T-helper 2 cell treated with Interferon-gamma antibody and Interleukin-4, amounts not matched to agents 5 μg/mL and 100 μg/mL, for 36 hours (primary cell): ENCODE measurements around the gene RGS7BP.

Source experiments
- DNase-seq: peaks from one replicate; pipeline ENCODE4 v3.0.0; 2021; ENCODE audit warnings: low spot score
- H3K27ac Mint-ChIP-seq: one replicate; pipeline ENCODE4 v1.8.0; 2021; ENCODE audit warnings: mild to moderate bottlenecking, mixed read lengths
- H3K27me3 Mint-ChIP-seq: one replicate; pipeline ENCODE4 v1.8.0; 2021; ENCODE audit warnings: low read depth, mixed read lengths
- H3K36me3 Mint-ChIP-seq: one replicate; pipeline ENCODE4 v1.8.0; 2021; ENCODE audit warnings: low read depth, mixed read lengths
- H3K4me1 Mint-ChIP-seq: one replicate; pipeline ENCODE4 v1.8.0; 2021; ENCODE audit warnings: low read depth, mixed read lengths
- H3K4me3 Mint-ChIP-seq: one replicate; pipeline ENCODE4 v1.8.0; 2022; ENCODE audit warnings: mild to moderate bottlenecking, moderate library complexity, mixed read lengths
- H3K9me3 Mint-ChIP-seq: one replicate; pipeline ENCODE4 v1.8.0; 2021; ENCODE audit warnings: mixed read lengths

RGS7BP gene

DNA sequence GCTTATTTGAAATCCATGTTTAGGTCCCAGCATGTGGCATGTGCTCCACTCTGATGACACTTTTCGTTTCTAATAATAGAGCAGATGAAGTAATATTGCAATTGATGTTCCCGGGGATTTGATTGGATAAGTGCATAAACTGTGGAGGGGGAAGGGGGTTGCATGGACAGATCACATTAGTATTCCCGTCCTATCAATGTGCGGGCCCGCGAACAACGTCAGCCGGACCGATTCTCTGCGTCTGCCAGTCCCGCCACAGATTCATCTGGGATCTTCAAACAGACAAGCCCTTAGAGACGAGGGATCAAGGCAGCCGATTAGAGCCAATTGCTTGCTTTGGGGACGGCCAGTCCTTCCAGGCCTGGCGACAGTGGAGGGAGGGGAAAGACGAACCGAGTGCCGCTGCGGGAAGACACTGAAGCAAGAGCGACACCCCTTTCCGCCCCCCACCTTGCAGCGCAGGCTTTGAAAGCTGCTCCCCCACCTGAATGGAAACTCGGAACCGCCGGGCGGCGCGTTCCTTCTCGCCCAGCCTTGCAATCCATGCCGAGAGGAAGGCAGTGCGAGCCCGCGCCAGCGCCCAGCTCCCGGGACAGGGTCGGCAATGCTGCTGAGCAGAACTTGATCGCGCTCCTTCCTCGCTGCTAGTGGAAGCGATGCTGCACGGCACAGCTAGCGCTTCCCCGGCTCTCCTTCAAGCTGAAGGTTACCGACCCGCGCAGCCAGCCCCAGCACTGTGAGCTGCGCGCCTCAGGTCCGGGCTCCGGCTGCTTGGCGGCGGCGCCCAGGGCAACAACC, at the start of gene RGS7BP:
Gene RGS7BP (plus strand): TSS at position 247 of the 798 bp plus-strand sequence. CDS start 610 bp downstream, outside the sequence.
- peaks cover 38% of the 10 kb centered on the region for H3K27me3 Mint-ChIP-seq
- DNase-seq: no peak
- no peak within 1 kb of the TSS for H3K4me3 Mint-ChIP-seq
- H3K27ac Mint-ChIP-seq: no peak within 1 kb of the TSS
- H3K9me3 Mint-ChIP-seq: no peaks in the 10 kb centered on the region
- no peaks in the 10 kb centered on the region for H3K36me3 Mint-ChIP-seq
- no peaks in the 10 kb centered on the region for H3K4me1 Mint-ChIP-seq

- H3K4me1 Mint-ChIP-seq: no peaks in the 10 kb centered on the region
- no peaks in the 10 kb centered on the region for H3K27me3 Mint-ChIP-seq
- H3K9me3 Mint-ChIP-seq: peaks cover 5% of the 10 kb centered on the region
- no peak for DNase-seq
- no peak overlapping the region for H3K4me3 Mint-ChIP-seq
- H3K27ac Mint-ChIP-seq: no peak overlapping the region
- H3K36me3 Mint-ChIP-seq: no peaks in the 10 kb centered on the region
Measured at GRCh38 chr5:64457846-64458245, 48.0 kb upstream of the RGS7BP start.

DNA sequence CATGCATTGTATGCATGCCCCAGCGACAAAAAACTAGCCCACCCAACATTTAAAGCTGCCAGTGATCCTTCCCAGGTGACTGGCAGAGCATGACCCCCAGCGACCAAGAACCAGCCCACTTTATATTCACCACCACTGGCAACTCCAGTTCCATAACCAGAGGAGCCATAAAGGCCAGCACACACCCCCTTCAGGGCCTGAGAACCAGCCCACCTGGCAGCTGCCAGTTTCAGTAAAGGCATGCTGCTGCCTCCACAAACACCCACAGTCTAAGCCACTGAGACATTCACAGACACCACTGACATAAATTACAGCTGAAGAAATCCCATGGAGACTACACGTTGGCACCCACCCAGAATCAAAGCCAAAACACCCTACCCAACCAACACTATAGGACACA, 46.9 kb upstream of the RGS7BP start:
- Mint-ChIP-seq H3K9me3 (peaks cover 5% of the 10 kb centered on the region), H3K4me3 (no peak overlapping the region), H3K36me3 (no peaks in the 10 kb centered on the region), H3K27me3 (no peaks in the 10 kb centered on the region), H3K4me1 (no peaks in the 10 kb centered on the region), H3K27ac (no peak overlapping the region)
- DNase-seq: no peak

GRCh38 chr5:64462391-64462790, 43.4 kb upstream of the RGS7BP start:
- no peak for DNase-seq
- Mint-ChIP-seq H3K4me1 (no peaks in the 10 kb centered on the region), H3K36me3 (no peaks in the 10 kb centered on the region), H3K9me3 (peaks cover 5% of the 10 kb centered on the region), H3K27ac (no peak overlapping the region), H3K27me3 (no peaks in the 10 kb centered on the region), H3K4me3 (no peak overlapping the region)

DNA sequence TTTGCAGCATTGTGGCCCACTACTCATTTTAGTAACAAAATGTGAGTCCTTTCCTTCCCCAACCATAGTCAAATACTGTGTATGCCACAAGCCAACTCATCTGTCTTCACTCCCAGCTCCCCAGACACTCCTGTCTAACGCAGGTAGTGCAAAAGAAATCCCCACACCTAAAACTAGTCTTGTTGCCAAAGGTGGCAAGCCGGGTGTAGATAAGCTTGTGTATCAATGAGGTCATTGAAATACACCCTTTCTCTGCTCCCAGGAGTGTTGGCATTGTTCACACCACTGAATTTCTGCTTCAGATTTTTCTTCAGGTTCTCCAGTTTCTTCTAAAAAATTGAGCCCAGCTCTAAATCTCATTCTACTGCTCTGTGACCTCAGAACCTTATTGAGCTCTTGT, 19.7 kb upstream of the RGS7BP start:
- no peak for DNase-seq
- Mint-ChIP-seq H3K9me3 (peaks cover 8% of the 10 kb centered on the region), H3K27ac (no peak overlapping the region), H3K27me3 (no peaks in the 10 kb centered on the region), H3K36me3 (no peaks in the 10 kb centered on the region), H3K4me1 (no peaks in the 10 kb centered on the region), H3K4me3 (no peak overlapping the region)

DNA sequence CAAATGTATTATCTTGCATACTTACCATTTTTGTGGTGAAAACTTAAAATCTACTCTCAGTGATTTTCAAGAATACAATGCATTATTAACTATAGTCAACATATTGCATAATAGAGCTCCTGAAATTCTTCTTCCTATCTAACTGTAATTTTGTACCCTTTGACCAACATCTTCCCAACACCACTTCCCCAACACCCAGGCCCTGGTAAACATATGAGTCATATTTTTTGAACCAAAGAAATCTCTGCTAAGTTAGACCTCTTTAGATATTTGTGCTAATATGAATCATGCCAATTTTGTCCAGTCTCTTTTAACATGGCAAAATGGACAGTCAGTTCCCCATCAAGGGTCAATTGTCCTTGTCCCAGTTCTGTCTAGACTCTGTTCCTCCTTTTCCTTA, 18.5 kb upstream of the RGS7BP start:
- peaks cover 8% of the 10 kb centered on the region for H3K9me3 Mint-ChIP-seq
- H3K27ac Mint-ChIP-seq: no peak overlapping the region
- no peaks in the 10 kb centered on the region for H3K36me3 Mint-ChIP-seq
- no peak overlapping the region for H3K4me3 Mint-ChIP-seq
- DNase-seq: no peak
- no peaks in the 10 kb centered on the region for H3K27me3 Mint-ChIP-seq
- no peaks in the 10 kb centered on the region for H3K4me1 Mint-ChIP-seq

- Mint-ChIP-seq H3K36me3 (no peaks in the 10 kb centered on the region), H3K4me1 (no peaks in the 10 kb centered on the region), H3K9me3 (peaks cover 3% of the 10 kb centered on the region), H3K27me3 (no peaks in the 10 kb centered on the region), H3K4me3 (no peak overlapping the region), H3K27ac (no peak overlapping the region)
- DNase-seq: no peak
Measured at GRCh38 chr5:64489857-64490256, 16.0 kb upstream of the RGS7BP start.

GRCh38 chr5:64497386-64497785, 8.4 kb upstream of the RGS7BP start:
- H3K27ac Mint-ChIP-seq: no peak overlapping the region
- no peaks in the 10 kb centered on the region for H3K36me3 Mint-ChIP-seq
- H3K9me3 Mint-ChIP-seq: no peaks in the 10 kb centered on the region
- no peak overlapping the region for H3K4me3 Mint-ChIP-seq
- no peaks in the 10 kb centered on the region for H3K4me1 Mint-ChIP-seq
- no peak for DNase-seq
- no peaks in the 10 kb centered on the region for H3K27me3 Mint-ChIP-seq

DNA sequence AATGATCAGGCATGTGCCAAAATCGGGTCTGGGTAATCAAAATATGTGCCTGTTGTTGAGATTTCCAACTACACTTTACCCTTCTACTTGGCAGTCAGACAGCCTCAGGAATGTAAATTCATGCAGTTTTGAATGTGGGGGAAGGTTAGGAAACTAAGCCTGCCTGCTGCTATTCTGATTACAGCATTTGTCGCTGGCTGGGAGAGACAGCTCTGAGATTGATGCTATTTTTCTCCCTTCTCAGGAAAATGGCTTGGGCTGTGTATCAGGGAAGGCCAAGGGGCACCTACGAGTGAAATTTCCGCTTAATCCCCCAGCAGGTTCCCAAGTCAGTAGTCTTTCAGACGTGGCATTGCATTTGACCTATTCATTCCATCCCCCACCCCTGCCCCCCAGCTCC, 3.6 kb upstream of the RGS7BP start:
- H3K4me1 Mint-ChIP-seq: no peaks in the 10 kb centered on the region
- no peaks in the 10 kb centered on the region for H3K36me3 Mint-ChIP-seq
- H3K4me3 Mint-ChIP-seq: no peak overlapping the region
- H3K27ac Mint-ChIP-seq: no peak overlapping the region
- DNase-seq: no peak
- H3K27me3 Mint-ChIP-seq: peaks cover 25% of the 10 kb centered on the region
- no peaks in the 10 kb centered on the region for H3K9me3 Mint-ChIP-seq

DNA sequence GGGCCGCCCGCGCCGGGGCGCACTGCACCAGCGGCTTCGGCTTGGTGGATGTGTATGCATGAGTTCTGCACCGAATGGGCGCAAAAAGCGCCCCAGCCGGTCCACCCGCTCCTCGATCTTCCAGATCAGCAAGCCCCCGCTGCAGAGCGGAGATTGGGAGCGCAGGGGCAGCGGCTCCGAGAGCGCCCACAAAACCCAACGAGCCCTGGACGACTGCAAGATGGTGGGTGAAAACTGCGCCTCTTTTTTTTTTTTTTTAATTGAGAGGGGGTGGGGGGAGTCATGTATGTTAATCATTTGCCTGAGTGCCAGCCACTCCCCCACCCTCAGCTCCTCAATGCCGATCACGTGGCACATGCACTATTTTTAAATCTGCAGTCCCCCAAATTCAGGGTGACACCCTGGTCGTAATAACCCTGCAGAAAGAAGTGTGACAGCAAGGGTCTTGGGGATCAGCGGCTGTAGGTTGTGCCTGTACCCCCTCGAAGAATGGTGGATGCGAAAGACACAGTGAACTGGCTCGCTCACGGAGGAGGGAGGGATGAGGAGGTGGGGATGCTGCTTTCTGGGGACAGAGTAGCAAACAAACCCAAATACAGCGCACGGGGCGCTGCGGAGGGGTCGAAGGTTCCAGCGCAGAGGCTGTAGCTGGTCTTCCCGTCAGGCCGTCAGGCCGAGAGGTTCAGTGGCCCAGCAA, 900 bp downstream of the RGS7BP start:
- no peak for DNase-seq
- Mint-ChIP-seq H3K27me3 (peaks cover 38% of the 10 kb centered on the region), H3K27ac (no peak overlapping the region), H3K36me3 (no peaks in the 10 kb centered on the region), H3K4me1 (no peaks in the 10 kb centered on the region), H3K4me3 (no peak overlapping the region), H3K9me3 (no peaks in the 10 kb centered on the region)

GRCh38 chr5:64507264-64507605, 1.4 kb downstream of the RGS7BP start:
- H3K27me3 Mint-ChIP-seq: peaks cover 38% of the 10 kb centered on the region
- H3K36me3 Mint-ChIP-seq: no peaks in the 10 kb centered on the region
- H3K4me1 Mint-ChIP-seq: no peaks in the 10 kb centered on the region
- no peaks in the 10 kb centered on the region for H3K9me3 Mint-ChIP-seq
- no peak overlapping the region for H3K4me3 Mint-ChIP-seq
- H3K27ac Mint-ChIP-seq: no peak overlapping the region
- DNase-seq: no peak

DNA sequence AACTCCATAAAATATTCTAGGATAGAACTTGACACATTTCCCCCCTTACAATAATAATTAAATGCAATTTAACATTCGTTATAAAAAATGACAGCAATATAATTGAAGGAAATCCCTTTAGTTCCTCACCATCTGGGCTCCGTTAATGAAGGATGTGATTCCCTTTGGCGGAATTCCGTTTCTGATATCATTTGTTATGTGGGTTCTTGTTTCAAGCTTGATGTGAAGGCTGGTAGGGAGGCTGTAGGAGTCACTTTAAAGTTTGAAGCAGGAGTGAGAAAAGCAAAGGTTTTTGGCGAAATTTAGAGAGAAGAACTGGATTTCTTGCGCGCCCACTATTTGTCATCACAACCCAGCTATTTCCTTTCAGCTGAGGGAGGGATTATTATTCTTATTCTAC, 4.0 kb downstream of the RGS7BP start:
- Mint-ChIP-seq H3K36me3 (no peaks in the 10 kb centered on the region), H3K4me1 (no peaks in the 10 kb centered on the region), H3K9me3 (no peaks in the 10 kb centered on the region), H3K4me3 (no peak overlapping the region), H3K27ac (no peak overlapping the region), H3K27me3 (peaks cover 30% of the 10 kb centered on the region)
- DNase-seq: no peak

GRCh38 chr5:64513492-64513891, 7.7 kb downstream of the RGS7BP start:
- no peaks in the 10 kb centered on the region for H3K9me3 Mint-ChIP-seq
- no peaks in the 10 kb centered on the region for H3K4me1 Mint-ChIP-seq
- H3K36me3 Mint-ChIP-seq: no peaks in the 10 kb centered on the region
- H3K4me3 Mint-ChIP-seq: no peak overlapping the region
- peaks cover 2% of the 10 kb centered on the region for H3K27me3 Mint-ChIP-seq
- DNase-seq: no peak
- H3K27ac Mint-ChIP-seq: no peak overlapping the region

- no peaks in the 10 kb centered on the region for H3K9me3 Mint-ChIP-seq
- no peak for DNase-seq
- H3K27me3 Mint-ChIP-seq: peaks cover 1% of the 10 kb centered on the region
- no peaks in the 10 kb centered on the region for H3K36me3 Mint-ChIP-seq
- H3K4me1 Mint-ChIP-seq: no peaks in the 10 kb centered on the region
- no peak overlapping the region for H3K27ac Mint-ChIP-seq
- no peak overlapping the region for H3K4me3 Mint-ChIP-seq
Measured at GRCh38 chr5:64514612-64515011, 8.8 kb downstream of the RGS7BP start.

DNA sequence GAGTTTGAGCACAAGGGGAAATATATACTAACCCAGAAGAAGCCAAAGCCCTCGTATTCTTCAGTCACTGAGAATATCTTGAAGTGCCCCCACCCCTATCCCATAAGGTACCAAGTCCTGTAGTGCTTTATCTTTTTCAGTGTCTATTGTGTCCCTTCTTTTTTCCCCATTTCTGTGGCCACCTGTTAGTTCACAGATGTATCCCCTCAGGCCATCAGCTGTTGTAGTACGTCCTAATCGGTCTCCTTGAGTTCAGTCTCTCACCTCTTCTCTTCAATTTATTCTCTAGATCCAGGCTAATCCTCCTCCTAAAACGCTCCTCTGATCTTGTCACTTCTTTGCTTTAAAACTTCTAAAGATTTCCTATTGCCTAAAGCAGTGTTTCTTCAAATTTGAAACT, 10.4 kb downstream of the RGS7BP start:
- no peak overlapping the region for H3K27ac Mint-ChIP-seq

More for the DNA sequence above, 10.4 kb downstream of the RGS7BP start:
- Mint-ChIP-seq H3K27me3 (no peaks in the 10 kb centered on the region), H3K9me3 (no peaks in the 10 kb centered on the region), H3K4me3 (no peak overlapping the region), H3K4me1 (no peaks in the 10 kb centered on the region), H3K36me3 (no peaks in the 10 kb centered on the region)
- DNase-seq: no peak
